ENCODE data around the gene TBXAS1. TPM values are rescaled to one million over a fixed set of nuclear protein-coding genes. Genes with fewer than 3 reads are reported as not detected.

Gene TBXAS1
- total RNA-seq, 4 donors from 2014 or later, result 6.2 to 23.0 (median 11.8) TPM

- Histone ChIP-seq H3K27me3 (no peaks in the 10 kb centered on the region), H3K27ac (no peak overlapping the region), H3K4me3 (no peak overlapping the region), H3K9me3 (peaks cover 0 to 6% (median 0%) of the 10 kb centered on the region in 3 donors), H3K4me1 (peaks cover 0 to 9% (median 4%) of the 10 kb centered on the region in 3 donors), H3K36me3 (no peaks in the 10 kb centered on the region)
- TF ChIP-seq EP300 (IDR thresholded peaks at IDR 0.05) (no peak), POLR2A (IDR thresholded peaks at IDR 0.05) (no peak)
- 91 to 92% methylated on average over 7 of the region's 7 CpGs for WGBS, 2 donors (ENCODE audit: low coverage in 1 of 2)
- ATAC-seq, result no peak
Measured at GRCh38 chr7:139866047-139866837, 37.2 kb downstream of the TBXAS1 start.

- H3K27me3 ChIP-seq, result no peaks in the 10 kb centered on the region
- TF ChIP-seq CTCF (IDR thresholded peaks at IDR 0.05) (no peak), POLR2A (IDR thresholded peaks at IDR 0.05) (no peak), POLR2AphosphoS5 (IDR thresholded peaks at IDR 0.05) (no peak), EP300 (IDR thresholded peaks at IDR 0.05) (no peak)
- no peaks in the 10 kb centered on the region for H3K36me3 ChIP-seq
- peaks cover 0 to 6% (median 0%) of the 10 kb centered on the region in 3 donors for H3K9me3 ChIP-seq
- no peak overlapping the region for H3K27ac ChIP-seq
- peaks cover 0 to 18% (median 4%) of the 10 kb centered on the region in 3 donors for H3K4me1 ChIP-seq
- 78 to 92% methylated on average over 8 of the region's 8 CpGs for WGBS, 2 donors (ENCODE audit: low coverage in 1 of 2)
- ATAC-seq, result no peak
- H3K4me3 ChIP-seq, result no peak overlapping the region
Measured at GRCh38 chr7:139867847-139868246, 38.8 kb downstream of the TBXAS1 start.

GRCh38 chr7:139869886-139870285 lies 40.8 kb downstream of the TBXAS1 start:
- Histone ChIP-seq H3K36me3 (no peaks in the 10 kb centered on the region), H3K4me3 (no peak overlapping the region), H3K9me3 (no peaks in the 10 kb centered on the region), H3K27me3 (no peaks in the 10 kb centered on the region), H3K4me1 (peaks cover 0 to 18% (median 4%) of the 10 kb centered on the region in 3 donors), H3K27ac (no peak overlapping the region)
- no peak for TF ChIP-seq CTCF (IDR thresholded peaks at IDR 0.05)
- TF ChIP-seq POLR2AphosphoS5 (IDR thresholded peaks at IDR 0.05), result no peak
- TF ChIP-seq EP300 (IDR thresholded peaks at IDR 0.05), result no peak
- no peak for TF ChIP-seq POLR2A (IDR thresholded peaks at IDR 0.05)
- no peak for ATAC-seq
- WGBS, 2 donors (ENCODE audit: low coverage in 1 of 2), result 83 to 94% methylated on average over 1 to 2 of the region's 2 CpGs

GRCh38 chr7:139870380-139870779 lies 41.3 kb downstream of the TBXAS1 start:
- TF ChIP-seq POLR2AphosphoS5 (IDR thresholded peaks at IDR 0.05) (no peak), CTCF (IDR thresholded peaks at IDR 0.05) (no peak), POLR2A (IDR thresholded peaks at IDR 0.05) (no peak), EP300 (IDR thresholded peaks at IDR 0.05) (no peak)
- Histone ChIP-seq H3K27me3 (no peaks in the 10 kb centered on the region), H3K4me3 (no peak overlapping the region), H3K9me3 (no peaks in the 10 kb centered on the region), H3K36me3 (no peaks in the 10 kb centered on the region), H3K27ac (peak overlapping the region in 3 of 4 donors; percentile 51 to 67 (median 66)), H3K4me1 (peaks cover 0 to 18% (median 4%) of the 10 kb centered on the region in 3 donors)
- 80 to 90% methylated on average over 6 to 7 of the region's 7 CpGs for WGBS, 2 donors (ENCODE audit: low coverage in 1 of 2)
- no peak for ATAC-seq

- no peaks in the 10 kb centered on the region for H3K27me3 ChIP-seq
- peaks cover 0 to 18% (median 4%) of the 10 kb centered on the region in 3 donors for H3K4me1 ChIP-seq
- H3K27ac ChIP-seq, result peak overlapping the region; percentile 40 to 67 (median 58)
- no peak overlapping the region for H3K4me3 ChIP-seq
- WGBS, 2 donors (ENCODE audit: low coverage in 1 of 2), result 21 to 30% methylated on average over 8 of the region's 8 CpGs
- no peaks in the 10 kb centered on the region for H3K36me3 ChIP-seq
- no peak for TF ChIP-seq EP300 (IDR thresholded peaks at IDR 0.05)
- TF ChIP-seq CTCF (IDR thresholded peaks at IDR 0.05), result no peak
- TF ChIP-seq POLR2AphosphoS5 (IDR thresholded peaks at IDR 0.05), result no peak
- no peak for TF ChIP-seq POLR2A (IDR thresholded peaks at IDR 0.05)
- no peaks in the 10 kb centered on the region for H3K9me3 ChIP-seq
- no peak for ATAC-seq
Measured at GRCh38 chr7:139871331-139871730, 42.3 kb downstream of the TBXAS1 start.
